ENCODE measurements around the gene NFASC. TPM values are rescaled to one million over a fixed set of nuclear protein-coding genes. Genes with fewer than 3 reads are reported as not detected.

Gene NFASC
- total and polyA plus RNA-seq, 2 experiments from 2014 or later = 3.9 to 11.7 TPM

GRCh38 chr1:204920967-204921366, 50.3 kb downstream of the NFASC start (continued):
- TF ChIP-seq, protein P1, sequence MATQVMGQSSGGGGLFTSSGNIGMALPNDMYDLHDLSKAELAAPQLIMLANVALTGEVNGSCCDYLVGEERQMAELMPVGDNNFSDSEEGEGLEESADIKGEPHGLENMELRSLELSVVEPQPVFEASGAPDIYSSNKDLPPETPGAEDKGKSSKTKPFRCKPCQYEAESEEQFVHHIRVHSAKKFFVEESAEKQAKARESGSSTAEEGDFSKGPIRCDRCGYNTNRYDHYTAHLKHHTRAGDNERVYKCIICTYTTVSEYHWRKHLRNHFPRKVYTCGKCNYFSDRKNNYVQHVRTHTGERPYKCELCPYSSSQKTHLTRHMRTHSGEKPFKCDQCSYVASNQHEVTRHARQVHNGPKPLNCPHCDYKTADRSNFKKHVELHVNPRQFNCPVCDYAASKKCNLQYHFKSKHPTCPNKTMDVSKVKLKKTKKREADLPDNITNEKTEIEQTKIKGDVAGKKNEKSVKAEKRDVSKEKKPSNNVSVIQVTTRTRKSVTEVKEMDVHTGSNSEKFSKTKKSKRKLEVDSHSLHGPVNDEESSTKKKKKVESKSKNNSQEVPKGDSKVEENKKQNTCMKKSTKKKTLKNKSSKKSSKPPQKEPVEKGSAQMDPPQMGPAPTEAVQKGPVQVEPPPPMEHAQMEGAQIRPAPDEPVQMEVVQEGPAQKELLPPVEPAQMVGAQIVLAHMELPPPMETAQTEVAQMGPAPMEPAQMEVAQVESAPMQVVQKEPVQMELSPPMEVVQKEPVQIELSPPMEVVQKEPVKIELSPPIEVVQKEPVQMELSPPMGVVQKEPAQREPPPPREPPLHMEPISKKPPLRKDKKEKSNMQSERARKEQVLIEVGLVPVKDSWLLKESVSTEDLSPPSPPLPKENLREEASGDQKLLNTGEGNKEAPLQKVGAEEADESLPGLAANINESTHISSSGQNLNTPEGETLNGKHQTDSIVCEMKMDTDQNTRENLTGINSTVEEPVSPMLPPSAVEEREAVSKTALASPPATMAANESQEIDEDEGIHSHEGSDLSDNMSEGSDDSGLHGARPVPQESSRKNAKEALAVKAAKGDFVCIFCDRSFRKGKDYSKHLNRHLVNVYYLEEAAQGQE (IDR thresholded peaks at IDR 0.05; ENCODE audit: unreplicated experiment) = no peak
- TF ChIP-seq POLR2AphosphoS5 (IDR thresholded peaks at IDR 0.05; ENCODE audit: low read depth) = no peak
- no peak for TF ChIP-seq STAT1 (IDR thresholded peaks at IDR 0.05; ENCODE audit: unreplicated experiment)
- no peak for TF ChIP-seq JUNB (IDR thresholded peaks at IDR 0.05; ENCODE audit: unreplicated experiment)
- TF ChIP-seq CREB1 (CRISPR knock-in tag; IDR thresholded peaks at IDR 0.05; ENCODE audit: low read depth) = no peak

DNA sequence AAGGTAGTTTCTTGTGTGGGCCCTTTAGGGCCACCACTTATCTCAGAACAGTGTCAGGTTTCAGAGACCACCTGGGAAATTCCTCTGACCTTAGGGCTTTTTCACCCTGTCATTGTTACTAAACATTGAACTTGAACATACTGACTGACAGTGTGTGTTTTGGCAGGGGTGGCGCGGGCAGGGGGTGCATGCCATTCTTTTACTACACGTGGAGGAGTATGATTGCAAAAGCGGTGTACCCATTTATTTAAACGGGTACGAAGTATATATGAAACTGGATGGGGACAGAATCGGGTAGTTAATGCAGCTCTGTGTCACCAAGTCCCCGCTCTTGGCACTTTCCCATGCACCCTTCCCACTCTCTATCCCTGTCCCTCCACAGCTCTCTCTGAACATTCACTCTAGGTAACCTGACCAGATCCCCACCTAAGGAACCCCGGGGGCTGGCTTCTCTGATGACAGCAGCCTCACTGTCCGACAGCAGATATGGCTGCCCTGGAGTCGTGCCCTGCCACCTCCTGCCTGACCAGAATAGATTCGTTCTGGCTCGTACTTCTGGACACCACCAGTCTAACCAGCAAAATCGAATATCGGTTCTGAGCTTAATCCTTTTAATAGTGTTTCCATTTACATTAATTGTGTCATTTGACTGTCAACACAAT, 51.3 kb downstream of the NFASC start:
- peaks cover 9% of the 10 kb centered on the region for H3K27me3 Mint-ChIP-seq (ENCODE audit: insufficient read depth, low read depth, poor library complexity)
- H4K20me1 ChIP-seq (replicated peaks; ENCODE audit: insufficient read depth) = no peaks in the 10 kb centered on the region
- no peak overlapping the region for H3K4me2 ChIP-seq
- no peak overlapping the region; the same call in 2 of the 3 replicates for H3K4me3 Mint-ChIP-seq
- no peak for DNase-seq (ENCODE audit: low spot score)
- H3K36me3 ChIP-seq (ENCODE audit: insufficient read depth) = 0 out of 2 replicates have a peak, but pooled peaks cover 3% of the 10 kb centered on the region
- no peaks in the 10 kb centered on the region; the same call in 1 of the 2 replicates for H3F3A ChIP-seq (replicated peaks; ENCODE audit: low read depth)
- peaks cover 57% of the 10 kb centered on the region for H3K4me1 ChIP-seq (ENCODE audit: insufficient read depth)
- H3K4me3 ChIP-seq = no peak overlapping the region
- no peaks in the 10 kb centered on the region for H3K27me3 ChIP-seq (ENCODE audit: insufficient read depth)
- no peak for ATAC-seq
- no peaks in the 10 kb centered on the region for H3K79me2 ChIP-seq (replicated peaks; ENCODE audit: insufficient read depth)
- no peak overlapping the region for H3K27ac Mint-ChIP-seq
- H3K27ac ChIP-seq (ENCODE audit: low read depth) = no peak overlapping the region
- H3K9me3 Mint-ChIP-seq = peaks cover 8% of the 10 kb centered on the region; the same call in 2 of the 3 replicates
- no peaks in the 10 kb centered on the region for H3K9me2 ChIP-seq (ENCODE audit: insufficient read depth)
- H3K4me1 Mint-ChIP-seq = peaks cover 62% of the 10 kb centered on the region
- H2AFZ ChIP-seq = no peak overlapping the region
- peaks cover 13% of the 10 kb centered on the region for H3K36me3 Mint-ChIP-seq (ENCODE audit: low read depth)
- TF ChIP-seq STAT1 (IDR thresholded peaks at IDR 0.05; ENCODE audit: unreplicated experiment) (no peak), ZNF114 (CRISPR knock-in tag; IDR thresholded peaks at IDR 0.05) (no peak), NANOG (IDR thresholded peaks at IDR 0.05; ENCODE audit: borderline replicate concordance) (no peak), JUNB (IDR thresholded peaks at IDR 0.05; ENCODE audit: unreplicated experiment) (no peak), ZNF331 (CRISPR knock-in tag; IDR thresholded peaks at IDR 0.05; ENCODE audit: low read depth) (no peak), EZH2 (IDR thresholded peaks at IDR 0.05; ENCODE audit: low read depth, unreplicated experiment) (no peak), POLR2AphosphoS5 (IDR thresholded peaks at IDR 0.05; ENCODE audit: low read depth) (no peak), CREB1 (CRISPR knock-in tag; IDR thresholded peaks at IDR 0.05; ENCODE audit: low read depth) (no peak)
- TF ChIP-seq, protein P2, sequence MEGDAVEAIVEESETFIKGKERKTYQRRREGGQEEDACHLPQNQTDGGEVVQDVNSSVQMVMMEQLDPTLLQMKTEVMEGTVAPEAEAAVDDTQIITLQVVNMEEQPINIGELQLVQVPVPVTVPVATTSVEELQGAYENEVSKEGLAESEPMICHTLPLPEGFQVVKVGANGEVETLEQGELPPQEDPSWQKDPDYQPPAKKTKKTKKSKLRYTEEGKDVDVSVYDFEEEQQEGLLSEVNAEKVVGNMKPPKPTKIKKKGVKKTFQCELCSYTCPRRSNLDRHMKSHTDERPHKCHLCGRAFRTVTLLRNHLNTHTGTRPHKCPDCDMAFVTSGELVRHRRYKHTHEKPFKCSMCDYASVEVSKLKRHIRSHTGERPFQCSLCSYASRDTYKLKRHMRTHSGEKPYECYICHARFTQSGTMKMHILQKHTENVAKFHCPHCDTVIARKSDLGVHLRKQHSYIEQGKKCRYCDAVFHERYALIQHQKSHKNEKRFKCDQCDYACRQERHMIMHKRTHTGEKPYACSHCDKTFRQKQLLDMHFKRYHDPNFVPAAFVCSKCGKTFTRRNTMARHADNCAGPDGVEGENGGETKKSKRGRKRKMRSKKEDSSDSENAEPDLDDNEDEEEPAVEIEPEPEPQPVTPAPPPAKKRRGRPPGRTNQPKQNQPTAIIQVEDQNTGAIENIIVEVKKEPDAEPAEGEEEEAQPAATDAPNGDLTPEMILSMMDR (conservative IDR thresholded peaks at IDR 0.05; ENCODE audit: low read depth in 2 of 2) = no peak
- TF ChIP-seq, protein P1 (IDR thresholded peaks at IDR 0.05; ENCODE audit: unreplicated experiment) = no peak
